NCI-H2196 treated with DMSO at 0.1 percent for 48 hours (cell line): ENCODE measurements around the gene CCNB1.
"Not testable (repeated sequence)": the region's sequence is repeated elsewhere in the genome, so short reads cannot be mapped to it uniquely, and the experiment has no call there.

Experiments
- DNase-seq: peaks from one replicate; lab custom pipeline; 2025; ENCODE audit not compliant: unreplicated experiment; lab: John Stamatoyannopoulos, UW

CCNB1 gene

GRCh38 chr5:69166686-69167492 is at the start of gene CCNB1:
Gene CCNB1 (plus strand): TSS chr5:69167150. CDS start chr5:69167263, 113 bp downstream.
- peak; percentile 79 for DNase-seq

GRCh38 chr5:69129413-69129812 is 37.5 kb upstream of the CCNB1 start:
- DNase-seq: no peak

DNA sequence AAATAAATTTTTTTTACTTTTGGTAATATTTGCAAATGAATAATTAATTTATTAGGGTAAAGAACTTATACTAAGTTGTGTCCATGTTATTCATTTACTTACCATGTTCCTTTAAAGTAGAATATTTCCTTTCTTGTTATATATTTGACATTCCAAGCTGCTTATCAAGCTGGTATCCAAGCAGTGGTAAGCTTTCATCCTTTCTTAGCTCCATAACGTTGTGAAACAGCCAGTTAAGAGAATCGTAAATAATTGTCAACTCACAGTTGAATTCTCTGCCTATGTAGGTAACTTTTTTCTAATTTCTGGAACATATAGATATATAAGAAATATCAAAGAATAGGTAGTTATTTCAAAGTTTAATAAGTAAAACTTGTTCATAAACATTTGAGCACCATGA is 36.7 kb upstream of the CCNB1 start:
- no peak for DNase-seq

DNA sequence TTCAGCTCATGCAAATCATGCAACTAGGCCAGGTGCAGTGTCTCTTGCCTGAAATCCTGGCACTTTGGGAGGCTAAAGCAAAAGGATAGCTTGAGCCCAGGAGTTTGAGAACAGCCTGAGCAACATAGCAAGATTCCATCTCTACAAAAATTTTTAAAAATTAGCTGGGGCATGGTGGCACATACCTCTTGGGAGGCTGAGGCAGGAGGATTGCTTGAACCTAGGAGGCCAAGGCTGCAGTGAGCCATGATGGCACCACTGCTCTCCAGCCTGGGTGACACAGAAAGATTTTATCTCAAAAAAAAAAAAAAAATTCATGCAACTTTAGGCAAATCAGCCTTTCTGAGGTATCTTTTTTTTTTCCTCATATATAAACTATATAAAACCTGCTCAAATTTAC is 35.6 kb upstream of the CCNB1 start:
- no peak for DNase-seq

DNA sequence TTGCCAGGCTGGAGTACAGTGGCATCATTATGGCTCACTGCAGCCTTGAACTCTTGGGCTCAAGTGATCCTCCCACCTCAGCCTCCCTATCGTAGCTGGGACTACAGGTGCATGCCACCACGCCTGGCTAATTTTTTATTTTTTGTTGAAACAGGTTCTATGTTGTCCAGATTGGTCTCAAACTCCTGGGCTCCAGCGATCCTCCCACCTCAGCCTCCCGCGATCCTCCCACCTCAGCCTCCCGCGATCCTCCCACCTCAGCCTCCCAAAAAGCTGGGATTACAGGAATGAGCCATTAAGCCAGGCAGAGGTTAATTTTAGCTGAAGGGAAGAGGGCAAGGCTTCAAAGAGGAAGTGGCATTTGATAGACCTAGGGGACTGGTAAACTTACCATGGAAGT is 32.8 kb upstream of the CCNB1 start:
- no peak for DNase-seq

- DNase-seq: no peak
Observed at GRCh38 chr5:69136293-69136692, 30.7 kb upstream of the CCNB1 start.

DNA sequence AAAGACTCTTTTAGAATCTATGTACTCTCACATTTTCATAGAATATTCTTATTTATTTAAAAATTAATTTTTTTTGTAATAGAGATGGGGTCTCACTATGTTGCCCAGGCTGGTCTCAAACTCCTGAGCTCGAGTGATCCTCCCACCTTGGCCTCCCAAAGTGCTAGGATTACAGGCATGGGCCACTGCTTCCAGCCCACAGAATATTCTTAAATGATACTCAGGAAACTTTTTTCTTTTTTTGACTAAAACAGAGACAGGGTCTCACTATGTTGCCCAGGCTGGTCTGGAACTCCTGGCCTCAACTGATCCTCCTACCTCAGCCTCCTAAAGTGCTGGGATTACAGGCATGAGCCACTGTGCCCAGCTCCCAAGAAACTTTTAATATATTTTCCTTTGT is 29.7 kb upstream of the CCNB1 start:
- DNase-seq: not testable (repeated sequence)

DNA sequence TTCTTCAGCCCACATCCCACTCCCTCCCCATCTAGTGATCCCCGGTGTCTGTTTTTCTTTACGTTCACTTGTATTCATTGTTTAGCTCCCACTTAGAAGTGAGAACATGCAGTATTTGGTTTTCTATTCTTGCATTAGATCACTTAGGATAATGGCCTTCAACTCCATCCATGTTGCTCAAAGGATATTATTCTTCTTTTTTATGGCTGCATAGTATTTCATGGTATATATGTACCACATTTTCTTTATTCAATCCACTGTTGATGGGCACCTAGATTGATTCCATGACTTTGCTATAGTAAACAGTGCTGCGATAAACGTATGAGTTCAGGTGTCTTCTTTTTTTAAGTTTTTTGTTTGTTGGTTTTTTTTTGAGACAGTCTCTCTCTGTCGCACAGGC is 29.1 kb upstream of the CCNB1 start:
- DNase-seq: no peak

- DNase-seq: no peak
Observed at GRCh38 chr5:69138766-69139165, 28.2 kb upstream of the CCNB1 start.

DNA sequence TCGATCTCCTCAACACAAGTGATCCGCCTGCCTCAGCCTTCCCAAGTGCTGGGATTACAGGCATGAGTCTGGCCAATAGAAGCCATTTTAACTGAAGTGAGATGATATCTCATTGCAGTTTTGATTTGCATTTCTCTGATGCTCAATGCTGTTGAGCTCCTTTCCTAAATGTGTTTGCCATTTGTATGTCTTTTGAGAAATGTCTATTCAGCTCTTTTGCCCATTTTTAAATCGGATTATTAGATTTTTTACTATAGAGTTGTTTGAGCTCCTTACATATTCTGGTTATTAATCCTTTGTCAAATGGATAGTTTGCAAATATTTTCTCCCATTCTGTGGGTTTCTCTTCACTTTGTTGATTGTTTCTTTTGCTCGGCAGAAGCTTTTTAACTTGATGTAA is 26.7 kb upstream of the CCNB1 start:
- not testable (repeated sequence) for DNase-seq

DNA sequence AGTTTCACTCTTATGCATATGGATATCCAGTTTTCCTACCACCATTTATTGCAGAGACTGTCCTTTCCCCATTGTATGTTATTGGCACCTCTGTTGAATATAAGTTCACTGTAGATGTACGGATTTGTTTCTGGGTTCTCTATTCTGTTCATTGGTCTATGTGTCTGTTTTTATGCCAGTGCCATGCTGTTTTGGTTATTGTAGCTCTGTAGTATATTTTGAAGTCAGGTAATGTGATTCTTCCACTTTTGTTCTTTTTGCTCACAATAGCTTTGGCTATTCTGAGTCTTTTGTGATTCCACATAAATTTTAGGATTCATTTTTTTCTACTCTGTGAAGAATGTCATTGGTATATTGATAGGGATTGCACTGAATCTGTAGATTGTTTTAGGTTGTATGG is 26.1 kb upstream of the CCNB1 start:
- no peak for DNase-seq

GRCh38 chr5:69148576-69148975 is 18.4 kb upstream of the CCNB1 start:
- DNase-seq: not testable (repeated sequence)

GRCh38 chr5:69148981-69149675 is 17.8 kb upstream of the CCNB1 start:
- no peak for DNase-seq

- DNase-seq: no peak
Observed at GRCh38 chr5:69149676-69150010, 17.3 kb upstream of the CCNB1 start.

DNA sequence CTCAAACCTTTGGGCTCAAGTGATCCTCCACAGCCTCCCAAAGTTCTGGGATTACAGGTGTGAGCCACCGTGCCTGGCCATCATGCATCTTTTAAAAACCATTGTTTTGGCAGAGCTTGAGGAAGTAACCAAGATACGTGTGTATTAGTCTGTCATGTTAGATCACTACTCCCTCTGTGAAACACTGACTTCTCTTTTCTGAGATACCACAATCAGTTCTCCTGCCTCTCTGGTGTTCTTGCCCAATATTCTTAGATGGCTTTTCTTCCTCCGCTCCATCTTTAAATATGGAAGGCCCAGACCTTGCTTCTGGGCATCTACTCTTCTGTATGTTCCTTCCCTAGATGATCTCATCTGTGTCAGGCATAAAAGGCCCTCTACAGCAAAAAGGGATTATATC is 14.2 kb upstream of the CCNB1 start:
- no peak for DNase-seq

GRCh38 chr5:69156456-69156855 is 10.5 kb upstream of the CCNB1 start:
- no peak for DNase-seq

DNA sequence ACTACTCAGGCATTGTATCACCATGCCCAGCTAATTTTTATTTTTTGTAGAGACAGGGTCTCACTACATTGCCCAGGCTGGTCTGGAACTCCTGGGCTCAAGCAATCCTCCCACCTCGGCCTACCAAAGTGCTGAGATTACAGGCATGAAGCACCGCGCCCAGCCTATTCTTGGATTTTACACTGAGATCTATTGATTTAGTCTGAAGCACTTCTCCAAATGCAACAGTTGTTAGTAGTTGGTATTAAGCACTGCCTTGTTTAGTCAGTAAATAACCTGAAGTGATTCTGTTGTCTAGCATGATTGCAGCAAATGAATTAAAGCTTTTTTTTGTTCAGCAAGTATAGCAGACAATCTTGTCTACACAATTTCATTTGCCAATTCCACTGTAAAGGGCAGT is 8.9 kb upstream of the CCNB1 start:
- DNase-seq: no peak

DNA sequence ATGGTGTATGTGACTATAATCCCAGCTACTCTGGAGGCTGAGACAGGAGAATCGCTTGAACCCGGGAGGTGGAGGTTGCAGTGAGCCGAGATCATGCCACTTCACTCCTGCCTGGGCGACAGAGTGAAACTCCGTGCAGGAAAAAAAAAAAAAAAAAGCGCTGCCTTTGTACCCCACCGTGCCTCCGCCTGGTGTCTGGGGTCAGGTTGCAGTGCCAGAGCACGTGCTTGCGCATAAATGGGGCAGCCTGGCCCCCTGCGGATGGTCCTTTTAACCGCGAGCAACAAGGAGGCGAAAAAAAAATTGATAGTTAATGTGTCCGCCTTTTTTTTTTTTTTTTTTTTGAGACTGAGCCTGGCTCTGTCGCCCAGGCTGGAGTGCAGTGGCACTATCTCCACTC is 6.3 kb upstream of the CCNB1 start:
- DNase-seq: no peak

DNA sequence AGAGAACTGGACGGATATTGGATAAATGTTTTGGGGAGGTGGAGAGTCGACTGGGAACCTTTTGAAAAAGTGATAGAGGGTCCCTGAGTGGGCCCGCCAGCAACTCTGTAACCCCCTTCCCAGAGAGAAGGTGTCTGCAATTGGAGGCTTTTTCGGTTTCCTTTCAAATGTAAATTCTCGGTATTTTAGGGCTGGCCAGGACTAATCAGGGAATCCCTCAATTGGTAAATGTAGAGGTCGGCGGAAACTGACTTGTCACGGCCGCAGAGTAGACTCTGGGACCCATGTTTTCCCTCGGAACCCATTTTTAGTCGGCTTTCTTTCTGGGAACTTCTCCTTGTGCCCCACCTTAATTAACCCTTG is 524 bp downstream of the CCNB1 start:
- DNase-seq: no peak

DNA sequence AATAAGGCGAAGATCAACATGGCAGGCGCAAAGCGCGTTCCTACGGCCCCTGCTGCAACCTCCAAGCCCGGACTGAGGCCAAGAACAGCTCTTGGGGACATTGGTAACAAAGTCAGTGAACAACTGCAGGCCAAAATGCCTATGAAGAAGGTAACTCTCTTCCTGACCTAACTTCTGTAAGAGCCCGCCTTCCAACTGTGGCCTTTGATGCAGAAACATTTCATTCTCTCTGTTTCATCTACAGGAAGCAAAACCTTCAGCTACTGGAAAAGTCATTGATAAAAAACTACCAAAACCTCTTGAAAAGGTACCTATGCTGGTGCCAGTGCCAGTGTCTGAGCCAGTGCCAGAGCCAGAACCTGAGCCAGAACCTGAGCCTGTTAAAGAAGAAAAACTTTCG is 979 bp downstream of the CCNB1 start:
- DNase-seq: no peak

DNA sequence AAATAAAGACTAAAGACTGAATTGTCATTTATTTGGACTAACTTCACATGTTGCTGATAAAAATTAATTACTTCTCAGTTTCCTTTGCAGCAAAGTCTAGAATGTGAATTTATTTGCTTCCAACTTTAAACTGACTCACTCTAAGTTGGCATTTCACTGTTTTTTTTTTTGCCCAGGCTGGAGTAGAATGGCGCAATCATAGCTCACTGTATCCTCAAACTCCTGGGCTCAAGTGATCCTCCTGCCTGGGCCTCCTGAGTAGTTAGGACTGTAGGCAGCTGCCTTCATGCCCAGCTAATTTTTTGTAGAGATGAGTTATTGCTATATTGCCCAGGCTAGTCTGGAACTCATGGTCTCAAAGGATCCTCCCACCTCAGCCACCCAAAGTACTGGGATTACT is 3.5 kb downstream of the CCNB1 start:
- no peak for DNase-seq

- DNase-seq: no peak
Observed at GRCh38 chr5:69170969-69171368, 4.0 kb downstream of the CCNB1 start.
